NCI-H82 treated with DMSO at 0.1 percent for 48 hours (cell line): ENCODE results near the gene TRAF3.

ENCODE experiments used
- DNase-seq: peaks from one replicate; lab custom pipeline; 2025; ENCODE audit not compliant: unreplicated experiment; lab: John Stamatoyannopoulos, UW

Gene TRAF3

DNA sequence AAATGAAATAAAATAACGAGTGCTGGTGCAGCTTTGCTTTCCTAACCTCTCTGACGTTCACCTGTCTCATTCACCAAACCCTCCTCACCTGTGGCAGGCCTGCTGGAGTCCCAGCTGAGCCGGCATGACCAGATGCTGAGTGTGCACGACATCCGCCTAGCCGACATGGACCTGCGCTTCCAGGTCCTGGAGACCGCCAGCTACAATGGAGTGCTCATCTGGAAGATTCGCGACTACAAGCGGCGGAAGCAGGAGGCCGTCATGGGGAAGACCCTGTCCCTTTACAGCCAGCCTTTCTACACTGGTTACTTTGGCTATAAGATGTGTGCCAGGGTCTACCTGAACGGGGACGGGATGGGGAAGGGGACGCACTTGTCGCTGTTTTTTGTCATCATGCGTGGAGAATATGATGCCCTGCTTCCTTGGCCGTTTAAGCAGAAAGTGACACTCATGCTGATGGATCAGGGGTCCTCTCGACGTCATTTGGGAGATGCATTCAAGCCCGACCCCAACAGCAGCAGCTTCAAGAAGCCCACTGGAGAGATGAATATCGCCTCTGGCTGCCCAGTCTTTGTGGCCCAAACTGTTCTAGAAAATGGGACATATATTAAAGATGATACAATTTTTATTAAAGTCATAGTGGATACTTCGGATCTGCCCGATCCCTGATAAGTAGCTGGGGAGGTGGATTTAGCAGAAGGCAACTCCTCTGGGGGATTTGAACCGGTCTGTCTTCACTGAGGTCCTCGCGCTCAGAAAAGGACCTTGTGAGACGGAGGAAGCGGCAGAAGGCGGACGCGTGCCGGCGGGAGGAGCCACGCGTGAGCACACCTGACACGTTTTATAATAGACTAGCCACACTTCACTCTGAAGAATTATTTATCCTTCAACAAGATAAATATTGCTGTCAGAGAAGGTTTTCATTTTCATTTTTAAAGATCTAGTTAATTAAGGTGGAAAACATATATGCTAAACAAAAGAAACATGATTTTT, 128.2 kb downstream of the TRAF3 start:
- DNase-seq, result no peak

DNA sequence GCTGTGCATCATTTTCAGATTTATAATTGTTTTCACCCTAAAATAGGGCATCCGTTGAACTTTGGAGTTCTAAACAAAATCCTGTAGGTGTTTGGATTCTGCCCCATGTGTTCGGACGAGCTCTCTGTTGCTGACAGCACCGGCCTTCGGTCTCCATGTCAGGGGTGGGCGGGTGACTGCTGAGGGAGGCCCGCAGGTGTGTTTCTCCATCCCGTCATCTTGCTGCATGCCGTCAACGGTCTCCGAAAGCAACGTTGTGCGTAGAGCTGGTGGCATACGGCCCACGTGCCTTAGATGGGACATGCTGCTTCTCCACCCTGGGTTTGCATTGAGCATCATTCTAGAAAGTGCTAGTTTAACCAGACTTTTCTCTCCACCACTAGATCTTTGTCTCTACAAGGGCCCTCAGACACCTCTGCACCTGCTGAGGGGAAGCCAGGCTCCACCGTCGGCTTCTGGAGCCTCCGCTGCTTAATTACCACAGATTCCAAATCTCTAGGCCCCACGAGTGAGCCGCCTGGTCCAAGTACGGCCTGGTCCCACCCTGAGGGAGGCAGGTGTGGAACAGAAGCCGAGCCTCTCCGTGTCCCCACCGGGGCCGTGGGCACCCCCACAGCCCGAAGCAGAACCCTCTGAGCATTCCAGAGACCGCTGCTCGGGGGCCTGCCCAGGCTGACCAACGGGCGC, 129.5 kb downstream of the TRAF3 start:
- DNase-seq, result no peak

DNA sequence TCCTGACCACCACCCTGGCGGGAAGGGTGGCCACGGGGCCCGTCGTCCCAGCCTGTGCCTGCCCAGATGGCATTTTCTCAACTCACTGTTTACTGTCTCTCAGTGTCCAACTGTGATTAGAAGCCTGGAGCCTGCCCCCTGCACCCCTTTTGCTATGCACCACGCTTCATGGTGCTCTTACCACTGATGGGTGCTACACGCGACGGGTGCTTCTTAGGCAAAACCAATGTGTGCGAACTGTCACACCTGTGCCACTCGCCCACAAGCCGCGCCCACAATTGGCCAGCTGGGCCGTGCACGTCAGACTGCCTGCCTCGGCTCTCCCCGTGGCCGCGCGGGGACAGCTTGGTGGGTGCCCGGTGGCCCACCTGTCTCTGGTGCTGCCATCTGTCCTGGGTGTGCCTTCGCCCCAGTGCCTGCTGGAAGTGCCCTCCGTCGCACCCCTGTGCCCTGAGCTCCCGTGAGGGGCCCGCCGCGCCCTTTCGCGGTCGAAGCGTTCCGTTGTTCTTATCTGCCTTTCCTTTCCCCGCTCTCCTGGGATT, 130.1 kb downstream of the TRAF3 start:
- DNase-seq, result no peak

DNA sequence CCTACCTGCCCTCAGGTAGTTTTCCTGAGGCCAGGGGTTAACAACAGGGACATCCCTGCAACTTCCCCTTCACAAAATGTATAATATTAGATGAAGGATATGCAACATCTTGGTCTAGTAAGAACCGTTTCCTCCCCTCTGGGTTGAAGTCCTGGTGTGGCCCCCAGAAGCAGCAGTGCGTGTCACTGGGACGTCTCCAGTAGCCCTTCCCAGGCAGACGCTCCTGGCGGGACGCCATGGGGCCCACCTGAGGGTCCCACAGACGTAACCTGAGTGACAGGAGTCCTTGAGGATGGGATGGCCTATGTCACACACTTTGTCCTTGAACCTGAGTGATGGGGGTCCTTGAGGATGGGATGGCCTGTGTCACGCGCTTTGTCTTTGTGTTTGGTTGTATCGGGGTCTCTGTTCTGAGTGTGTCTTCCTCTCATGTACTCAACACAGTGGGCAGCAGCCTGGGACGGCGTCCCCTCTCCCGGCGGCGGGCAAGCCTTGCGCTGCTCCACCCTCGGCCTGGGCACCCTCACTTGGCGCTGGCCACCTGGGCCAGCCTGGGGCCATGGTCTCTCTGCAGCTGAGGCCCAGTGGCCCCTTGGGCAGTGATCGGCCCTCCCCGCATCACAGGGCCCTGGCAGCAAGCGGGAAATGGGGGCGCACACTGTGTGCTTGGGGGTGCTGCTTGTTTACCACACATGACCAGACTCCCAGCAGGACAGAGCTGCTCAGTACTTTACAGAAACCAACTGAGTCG, 130.9 kb downstream of the TRAF3 start:
- no peak for DNase-seq

DNA sequence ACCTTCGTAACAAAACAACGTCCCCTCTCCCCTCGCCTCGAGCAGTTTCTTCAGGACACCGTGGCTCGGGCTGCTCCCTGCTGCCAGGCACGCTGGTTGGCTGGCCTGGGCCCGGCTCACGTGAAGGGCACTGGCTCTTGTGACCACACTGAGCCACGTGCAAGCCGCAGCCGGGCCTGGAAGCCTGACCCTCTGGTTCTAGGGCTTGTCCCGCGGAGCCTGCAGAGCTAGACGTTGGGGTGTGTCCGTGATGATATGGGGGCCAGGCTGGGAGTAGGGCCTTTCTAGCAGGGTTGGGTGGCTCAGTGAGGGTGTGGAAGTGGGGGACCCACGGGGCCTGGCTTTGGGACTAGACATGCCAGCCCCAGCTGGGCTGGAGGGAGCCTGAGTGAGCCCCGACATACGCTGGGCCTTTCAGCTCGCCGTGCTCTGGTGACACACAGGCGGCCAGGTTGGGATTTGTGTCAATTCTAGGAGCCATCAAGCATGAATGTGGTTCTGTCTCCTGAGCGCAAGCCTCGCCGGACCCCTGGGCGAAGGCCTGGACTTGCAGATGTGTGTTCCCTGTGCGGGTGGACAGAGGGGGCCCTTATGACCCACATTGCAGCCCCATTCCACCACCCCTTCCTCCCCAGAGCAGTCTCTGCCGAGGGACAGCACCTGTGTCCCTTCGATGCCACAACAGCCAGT, 131.7 kb downstream of the TRAF3 start:
- no peak for DNase-seq

DNA sequence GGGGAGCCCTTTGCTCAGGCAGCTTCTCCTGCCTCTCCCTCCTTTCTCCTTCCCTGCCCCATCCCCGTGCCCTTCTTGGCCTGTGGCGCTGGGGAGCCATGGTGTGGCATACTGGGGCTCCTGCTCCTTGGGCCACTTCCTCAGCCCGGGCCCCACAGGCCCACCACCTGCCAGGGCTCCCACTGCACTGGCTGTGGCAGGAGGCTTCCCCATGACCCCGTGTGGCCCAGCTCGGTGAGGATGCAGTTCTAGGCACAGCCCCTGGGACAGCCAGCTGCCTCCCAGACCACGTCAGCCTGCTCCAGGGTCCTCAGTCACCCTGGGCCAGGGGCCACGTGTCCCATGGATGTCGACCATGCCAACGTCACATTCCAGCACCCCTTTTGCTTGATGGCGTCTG, 132.2 kb downstream of the TRAF3 start:
- DNase-seq, result no peak

DNA sequence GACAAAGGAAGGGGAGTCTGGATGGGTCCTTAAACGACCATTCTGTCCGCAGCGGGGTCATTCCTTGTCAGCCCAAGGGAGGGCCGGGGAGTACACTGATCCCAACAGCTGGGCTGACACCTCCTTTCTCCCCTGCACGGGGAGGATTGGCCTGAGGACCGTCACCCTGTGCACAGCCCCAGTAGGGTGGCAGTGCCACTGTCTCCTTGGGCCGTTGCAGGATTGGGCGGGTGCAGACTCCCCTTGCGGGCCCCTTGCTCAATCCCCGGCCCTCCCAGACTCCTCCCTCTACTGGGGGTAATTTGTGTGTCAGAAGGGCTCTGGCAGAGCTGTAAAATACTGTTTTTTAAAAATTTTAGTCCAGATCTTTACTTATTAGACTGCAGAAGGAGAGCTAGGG, 132.7 kb downstream of the TRAF3 start:
- no peak for DNase-seq

DNA sequence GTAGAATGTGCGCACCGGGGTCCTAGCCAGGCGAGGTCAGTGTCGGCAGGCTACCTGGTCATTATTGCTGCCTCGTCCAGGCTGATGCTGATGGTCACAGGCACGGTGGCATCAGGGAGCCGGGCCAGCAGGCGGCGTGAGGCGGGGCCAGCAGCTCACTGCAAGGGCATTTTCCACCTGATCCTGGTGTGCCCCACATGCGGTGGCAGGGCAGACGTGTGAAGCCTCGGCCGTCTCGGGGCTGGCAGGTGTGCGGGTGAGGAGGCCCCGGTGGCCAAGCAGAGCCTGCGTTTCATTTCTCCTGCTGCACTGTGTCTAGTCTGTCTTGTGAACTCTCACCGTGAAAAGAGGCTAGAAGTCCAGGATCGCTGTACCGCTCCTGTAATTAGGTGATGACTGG, 133.2 kb downstream of the TRAF3 start:
- DNase-seq, result no peak

DNA sequence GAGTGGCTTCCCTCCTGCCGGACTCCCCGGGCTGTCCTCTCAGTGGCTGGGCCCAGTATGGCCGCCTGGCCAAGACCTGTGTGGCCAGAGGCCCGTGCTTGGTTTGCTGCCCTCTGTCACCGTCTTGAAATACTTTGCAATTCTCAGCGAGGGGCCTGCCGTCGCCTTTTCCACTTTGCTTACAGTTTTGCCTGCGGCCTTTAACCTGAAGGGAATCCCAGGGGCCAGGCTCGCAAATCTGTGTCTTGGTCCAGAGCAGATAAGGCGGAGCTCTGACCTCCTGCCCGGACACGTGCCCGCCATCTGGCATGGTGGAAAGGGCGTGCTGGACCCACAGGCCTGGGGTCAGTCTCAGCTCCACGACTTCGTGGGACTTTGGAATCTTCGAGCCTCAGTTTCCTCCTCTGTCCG, 134.3 kb downstream of the TRAF3 start:
- DNase-seq, result no peak

DNA sequence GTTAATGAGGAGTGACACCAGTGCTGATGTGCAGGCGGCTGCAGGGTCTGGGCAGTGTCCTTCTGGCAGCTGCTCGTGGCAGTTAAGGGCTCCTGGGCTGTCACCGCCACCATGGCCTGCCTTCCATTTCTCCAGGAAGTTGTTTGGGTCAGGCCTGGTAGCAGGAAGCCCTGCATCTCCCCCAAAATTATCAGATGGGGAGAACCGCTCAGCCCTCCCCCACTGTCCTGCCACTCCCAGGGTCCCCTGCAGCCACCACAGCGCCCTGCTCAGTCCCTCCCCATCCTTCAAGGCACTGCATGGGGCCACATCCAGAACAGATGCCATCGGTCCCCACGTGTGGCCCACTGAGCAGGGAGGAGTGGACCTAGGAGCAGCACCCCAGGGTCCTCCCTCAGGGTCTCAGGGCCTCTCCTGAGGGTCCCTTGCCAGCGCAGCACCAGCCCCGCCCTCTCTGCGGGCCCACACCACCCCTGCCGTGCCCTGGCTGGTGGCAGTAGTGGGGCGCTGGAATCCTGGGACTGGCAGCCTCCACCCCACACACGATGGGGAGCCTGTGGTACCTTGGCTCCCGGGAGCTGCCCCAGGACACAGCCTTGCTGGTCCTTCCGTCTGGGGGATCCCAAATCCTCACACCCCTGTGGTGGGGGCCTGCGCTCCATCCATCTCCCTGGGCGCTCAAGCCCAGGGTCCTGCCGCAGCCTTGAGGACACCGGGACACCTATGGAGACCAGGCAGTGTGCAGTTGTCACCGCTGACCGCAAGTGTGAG, 134.9 kb downstream of the TRAF3 start:
- no peak for DNase-seq

DNA sequence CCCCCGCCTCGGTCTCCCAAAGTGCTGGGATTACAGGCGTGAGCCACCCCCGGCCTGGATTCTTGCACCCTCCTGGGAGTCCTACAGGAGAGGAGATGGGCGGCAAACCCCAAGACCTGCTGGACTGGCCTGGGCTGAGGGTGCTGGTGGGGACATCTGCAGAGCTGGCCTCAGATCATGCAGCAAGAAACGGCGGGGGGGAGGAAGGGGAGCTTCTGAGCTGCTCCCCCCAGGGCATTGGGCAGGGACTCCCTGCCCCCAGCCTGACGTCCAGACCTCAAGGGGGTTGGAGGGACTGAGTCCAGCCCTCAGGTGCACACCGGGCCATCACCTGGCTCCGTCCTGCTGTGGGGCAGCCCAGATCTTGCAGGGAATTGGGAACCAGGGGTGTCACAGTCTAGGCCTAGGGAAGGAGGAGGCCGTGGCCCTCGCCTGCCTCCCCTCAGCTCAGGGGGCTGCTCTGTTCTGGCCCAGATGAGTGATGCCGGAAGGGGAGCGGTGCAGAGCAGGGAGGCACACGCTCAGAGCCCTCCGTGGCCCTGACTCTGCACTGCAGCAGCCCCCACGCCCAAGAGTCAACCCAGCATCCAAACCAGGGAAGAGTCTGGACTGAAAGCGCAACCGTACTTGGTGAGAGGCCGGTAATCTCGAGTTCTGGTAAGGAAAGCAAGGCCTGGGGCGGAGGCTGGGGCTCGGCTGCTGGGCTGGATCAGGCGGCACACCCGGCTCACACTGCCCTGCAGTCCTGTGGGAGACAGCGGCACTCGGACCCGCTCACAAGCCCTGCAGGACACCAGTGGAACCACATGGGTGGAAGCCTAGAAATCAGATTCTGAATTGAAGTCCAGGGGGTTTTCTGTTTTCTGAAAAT, 136.3 kb downstream of the TRAF3 start:
- no peak for DNase-seq

DNA sequence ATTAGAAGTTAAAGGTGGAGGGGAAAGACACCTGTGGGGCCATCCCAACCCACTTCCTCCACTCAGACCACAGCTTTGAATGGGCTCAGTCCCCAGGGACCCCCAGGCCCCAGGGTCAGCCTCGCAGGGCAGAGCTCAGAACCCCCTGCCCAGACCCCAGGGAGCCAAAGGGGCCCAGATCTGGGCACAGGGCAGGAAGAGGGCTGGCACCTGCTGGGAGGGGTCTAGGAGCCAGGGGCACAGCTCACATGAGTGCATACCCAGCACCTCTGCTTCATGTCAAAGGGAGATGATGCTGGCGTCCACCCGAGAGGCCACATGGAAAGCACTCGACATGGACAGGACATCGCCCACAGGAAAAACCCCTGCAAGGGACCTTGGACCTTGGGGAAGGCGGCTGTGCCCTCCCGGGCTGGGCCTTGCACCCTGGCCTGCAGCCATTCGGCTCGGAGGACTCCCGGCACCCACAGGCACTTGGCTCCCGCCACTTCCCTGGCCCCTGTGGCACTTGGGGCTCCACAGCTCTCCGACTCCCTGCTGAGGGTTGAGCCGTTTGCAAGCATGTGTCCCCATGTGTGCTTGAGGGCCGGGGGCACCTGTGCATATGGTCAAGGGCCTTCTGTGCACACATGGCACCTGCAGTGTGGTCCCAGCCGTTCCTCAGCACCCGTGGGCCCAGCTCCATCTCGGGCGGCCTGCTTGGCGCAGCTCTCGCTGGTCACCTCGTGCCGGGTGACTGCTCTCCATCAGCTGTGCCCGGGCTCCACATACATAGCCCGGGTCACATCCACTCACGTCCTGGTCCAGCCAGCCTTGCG, 137.4 kb downstream of the TRAF3 start:
- no peak for DNase-seq

DNA sequence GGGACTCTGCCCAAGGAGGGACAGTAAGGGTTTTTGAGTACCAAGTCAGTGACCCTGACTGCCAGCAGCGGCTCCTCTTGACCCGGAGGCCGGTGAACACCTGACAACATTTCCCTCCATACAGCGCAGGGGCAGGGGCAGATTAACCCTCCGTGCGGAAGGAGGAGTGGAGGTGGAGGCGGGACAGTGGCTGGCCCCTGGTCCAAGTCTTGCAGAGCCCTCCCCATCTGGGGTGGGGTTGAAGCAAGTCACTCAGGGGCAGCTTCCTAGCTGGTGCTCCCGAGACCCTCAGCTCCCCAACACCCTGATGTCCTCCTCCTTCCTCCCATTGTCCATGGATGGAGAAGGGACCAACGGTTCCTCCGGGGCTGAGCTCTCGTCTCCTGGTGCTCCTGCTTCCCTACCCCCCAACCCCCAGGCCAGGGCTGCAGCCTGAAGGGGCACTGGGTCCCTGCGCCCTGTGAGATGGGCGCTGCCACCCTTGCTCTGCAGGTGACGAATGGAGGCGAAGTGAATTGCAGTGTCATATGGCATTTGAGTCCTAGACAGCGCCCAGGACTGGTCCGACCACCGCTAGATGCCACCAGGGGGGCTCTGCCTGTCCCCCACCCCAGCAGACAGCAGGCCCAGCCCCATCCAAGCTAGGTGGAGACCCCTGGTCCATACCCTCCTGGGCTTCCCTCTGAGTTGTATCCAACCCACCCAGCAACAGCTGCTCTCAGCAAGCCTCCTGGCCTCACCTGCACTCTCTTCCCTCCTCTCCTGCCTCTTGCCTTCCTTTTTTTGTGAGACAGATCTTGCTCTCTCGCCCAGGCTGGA, 138.3 kb downstream of the TRAF3 start:
- DNase-seq, result no peak

DNA sequence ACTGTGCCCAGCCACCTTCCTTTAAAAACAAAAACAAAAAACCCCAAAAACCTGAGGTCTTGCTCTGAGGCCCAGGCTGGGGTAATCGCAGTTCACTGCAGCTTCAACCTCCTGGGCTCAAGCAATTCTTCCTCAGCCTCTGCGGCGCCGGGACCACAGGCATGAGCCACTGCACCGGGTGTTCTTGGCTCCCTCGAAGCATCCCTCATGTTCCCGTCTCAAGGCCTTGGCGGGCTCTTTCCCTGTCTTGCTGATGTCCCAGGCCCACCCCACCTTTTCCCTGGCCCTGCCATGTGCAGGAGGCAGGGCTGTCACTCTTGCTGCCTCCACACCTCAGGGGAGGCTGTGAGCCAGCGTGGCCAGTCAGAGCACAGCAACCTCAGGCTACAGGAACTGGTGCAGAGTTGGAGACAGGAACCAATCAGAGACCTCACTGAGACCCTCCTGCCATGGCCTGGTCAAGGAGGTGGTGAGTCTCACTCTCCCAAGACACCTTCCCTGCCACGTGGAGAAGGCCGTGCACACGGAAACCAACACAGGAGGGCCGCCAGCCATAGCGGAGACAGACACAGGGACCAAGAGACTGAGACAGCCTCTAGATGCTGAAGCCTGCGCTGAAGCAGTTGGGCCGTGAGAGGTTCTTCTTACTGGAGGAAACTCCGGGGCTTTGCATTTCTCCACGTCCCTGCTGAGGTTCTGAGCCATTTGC, 139.3 kb downstream of the TRAF3 start:
- DNase-seq, result no peak

DNA sequence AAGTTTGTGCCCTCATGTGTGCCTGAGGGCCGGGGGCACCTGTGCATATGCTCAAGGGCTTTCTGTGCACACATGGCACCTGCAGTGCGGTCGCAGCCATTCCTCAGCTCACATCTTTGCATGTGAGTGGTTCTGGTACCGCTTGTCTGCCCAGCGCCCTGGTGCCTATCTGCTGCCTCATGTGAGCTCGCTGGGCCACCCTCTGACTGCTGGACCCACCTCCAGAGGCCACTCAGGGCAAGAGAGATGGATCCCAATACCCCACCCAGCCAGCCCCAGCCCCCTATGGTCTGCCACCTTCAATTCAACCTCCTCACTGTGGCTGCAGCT, 139.8 kb downstream of the TRAF3 start:
- DNase-seq, result no peak

DNA sequence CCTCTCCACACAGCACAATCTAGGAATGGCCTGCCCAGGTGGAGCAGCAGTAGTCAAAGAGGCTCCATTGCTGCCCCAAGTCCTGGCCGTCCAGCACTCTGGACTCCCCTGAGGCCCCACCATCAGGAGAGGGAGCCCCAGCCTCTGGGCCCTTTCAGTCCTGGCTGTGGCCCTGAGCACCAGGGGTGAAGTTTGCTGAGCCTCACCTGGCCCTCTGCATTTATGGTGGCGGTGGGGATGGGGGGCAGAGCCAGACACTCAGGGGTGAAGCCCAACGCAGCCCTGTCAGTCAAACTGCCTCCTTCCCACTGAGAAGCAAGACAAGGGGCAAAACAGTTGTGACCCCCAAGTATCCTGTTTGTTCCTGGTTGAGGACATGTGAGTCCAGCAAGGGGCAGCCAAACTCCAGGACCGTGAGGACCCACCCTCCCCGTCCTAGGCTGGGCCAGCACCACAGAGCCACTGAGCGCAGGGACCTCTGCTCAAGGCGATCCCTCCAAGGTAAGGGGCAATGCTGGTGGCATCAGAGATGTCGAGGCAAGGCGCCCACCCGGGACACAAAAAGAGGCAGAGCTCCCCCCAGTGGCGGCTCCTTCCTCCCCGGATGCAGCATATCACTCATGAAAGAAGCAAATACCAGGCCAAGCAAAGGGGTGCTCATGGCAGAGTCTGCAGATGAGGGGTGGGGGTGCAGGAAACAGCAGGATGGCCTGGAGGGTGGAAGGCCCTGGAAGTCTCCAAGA, 140.4 kb downstream of the TRAF3 start:
- DNase-seq, result no peak
